ENCODE data around the gene PSEN1. TPM values are rescaled to one million over a fixed set of nuclear protein-coding genes. Genes with fewer than 3 reads are reported as not detected.

Gene PSEN1
- total RNA-seq, 1 donor, result 79.6 TPM

- no peak overlapping the region for H3K4me3 ChIP-seq (ENCODE audit: insufficient read depth, low read length)
- TF ChIP-seq CTCF (IDR thresholded peaks at IDR 0.05; ENCODE audit: extremely low read depth, low read depth, low read length), result no peak
- H3K79me2 ChIP-seq (ENCODE audit: insufficient read depth, low read length), result no peaks in the 10 kb centered on the region
- no peaks in the 10 kb centered on the region for H3K9me3 ChIP-seq (ENCODE audit: low read depth, low read length)
- no peak overlapping the region for H3K4me2 ChIP-seq (ENCODE audit: insufficient read depth, low read length)
- no peaks in the 10 kb centered on the region for H3K27me3 ChIP-seq (ENCODE audit: insufficient read depth, low read length)
- DNase-seq (ENCODE audit: insufficient read length, low spot score, missing footprints), result peak; percentile 75
- no peaks in the 10 kb centered on the region for H4K20me1 ChIP-seq (ENCODE audit: insufficient read depth, low read length)
- no peaks in the 10 kb centered on the region for H3K36me3 ChIP-seq (ENCODE audit: insufficient read depth, low read length)
- H3K27ac ChIP-seq (ENCODE audit: low read depth, low read length), result no peak overlapping the region
- peaks cover 24% of the 10 kb centered on the region for H3K4me1 ChIP-seq (ENCODE audit: insufficient read depth, low read length)
- no peak overlapping the region for H2AFZ ChIP-seq (ENCODE audit: low read length)
These were observed 114.6 kb downstream of the PSEN1 start for GRCh38 chr14:73250781-73251500.

GRCh38 chr14:73251516-73252215 is 115.4 kb downstream of the PSEN1 start:
- Histone ChIP-seq H4K20me1 (ENCODE audit: insufficient read depth, low read length) (no peaks in the 10 kb centered on the region), H2AFZ (ENCODE audit: low read length) (no peak overlapping the region), H3K36me3 (ENCODE audit: insufficient read depth, low read length) (no peaks in the 10 kb centered on the region), H3K4me1 (ENCODE audit: insufficient read depth, low read length) (peaks cover 18% of the 10 kb centered on the region), H3K27me3 (ENCODE audit: insufficient read depth, low read length) (no peaks in the 10 kb centered on the region), H3K4me3 (ENCODE audit: insufficient read depth, low read length) (no peak overlapping the region), H3K79me2 (ENCODE audit: insufficient read depth, low read length) (no peaks in the 10 kb centered on the region), H3K9me3 (ENCODE audit: low read depth, low read length) (no peaks in the 10 kb centered on the region), H3K4me2 (ENCODE audit: insufficient read depth, low read length) (no peak overlapping the region), H3K27ac (ENCODE audit: low read depth, low read length) (no peak overlapping the region)
- DNase-seq (ENCODE audit: insufficient read length, low spot score, missing footprints), result peak; percentile 34
- no peak for TF ChIP-seq CTCF (IDR thresholded peaks at IDR 0.05; ENCODE audit: extremely low read depth, low read depth, low read length)

GRCh38 chr14:73252491-73253322 is 116.4 kb downstream of the PSEN1 start:
- H3K27ac ChIP-seq (ENCODE audit: low read depth, low read length), result no peak overlapping the region
- H3K36me3 ChIP-seq (ENCODE audit: insufficient read depth, low read length), result no peaks in the 10 kb centered on the region
- peaks cover 7% of the 10 kb centered on the region for H3K4me1 ChIP-seq (ENCODE audit: insufficient read depth, low read length)
- H4K20me1 ChIP-seq (ENCODE audit: insufficient read depth, low read length), result no peaks in the 10 kb centered on the region
- H3K9me3 ChIP-seq (ENCODE audit: low read depth, low read length), result no peaks in the 10 kb centered on the region
- no peaks in the 10 kb centered on the region for H3K27me3 ChIP-seq (ENCODE audit: insufficient read depth, low read length)
- DNase-seq (ENCODE audit: insufficient read length, low spot score, missing footprints), result peak; percentile 41
- H3K79me2 ChIP-seq (ENCODE audit: insufficient read depth, low read length), result no peaks in the 10 kb centered on the region
- H3K4me2 ChIP-seq (ENCODE audit: insufficient read depth, low read length), result no peak overlapping the region
- TF ChIP-seq CTCF (IDR thresholded peaks at IDR 0.05; ENCODE audit: extremely low read depth, low read depth, low read length), result no peak
- H2AFZ ChIP-seq (ENCODE audit: low read length), result no peak overlapping the region
- no peak overlapping the region for H3K4me3 ChIP-seq (ENCODE audit: insufficient read depth, low read length)

- Histone ChIP-seq H4K20me1 (ENCODE audit: insufficient read depth, low read length) (no peaks in the 10 kb centered on the region), H3K9me3 (ENCODE audit: low read depth, low read length) (no peaks in the 10 kb centered on the region), H3K4me2 (ENCODE audit: insufficient read depth, low read length) (no peak overlapping the region), H3K27ac (ENCODE audit: low read depth, low read length) (no peak overlapping the region), H2AFZ (ENCODE audit: low read length) (no peak overlapping the region), H3K79me2 (ENCODE audit: insufficient read depth, low read length) (no peaks in the 10 kb centered on the region), H3K4me3 (ENCODE audit: insufficient read depth, low read length) (no peak overlapping the region), H3K4me1 (ENCODE audit: insufficient read depth, low read length) (peaks cover 2% of the 10 kb centered on the region), H3K36me3 (ENCODE audit: insufficient read depth, low read length) (no peaks in the 10 kb centered on the region), H3K27me3 (ENCODE audit: insufficient read depth, low read length) (no peaks in the 10 kb centered on the region)
- DNase-seq (ENCODE audit: insufficient read length, low spot score, missing footprints), result peak; percentile 70
- TF ChIP-seq CTCF (IDR thresholded peaks at IDR 0.05; ENCODE audit: extremely low read depth, low read depth, low read length), result no peak
These were observed 117.0 kb downstream of the PSEN1 start for GRCh38 chr14:73253323-73253610.

Measured in osteoblast (primary cell).